Measurements from ENCODE around the gene ADAT3. TPM values are rescaled to one million over a fixed set of nuclear protein-coding genes. Genes with fewer than 3 reads are reported as not detected.

The ADAT3 gene
- total RNA-seq, 2 experiments from 2014 or later, result 7.9 to 16.4 TPM

- H3K27ac ChIP-seq (ENCODE audit: low read depth, low read length, poor library complexity, severe bottlenecking), result peak overlapping the region; percentile 86
- peak overlapping the region; percentile 68 for H3K4me3 ChIP-seq (ENCODE audit: low read depth, low read length, poor library complexity, severe bottlenecking)
- peaks cover 28% of the 10 kb centered on the region for H4K20me1 ChIP-seq (ENCODE audit: insufficient read depth, low read length)
- H3K9me2 ChIP-seq (ENCODE audit: insufficient read depth, low read length), result no peaks in the 10 kb centered on the region
- H3K4me2 ChIP-seq (ENCODE audit: low read length), result peak overlapping the region; percentile 98
- peaks cover 87% of the 10 kb centered on the region for H3K79me2 ChIP-seq (ENCODE audit: insufficient read depth, low read depth, low read length)
- TF ChIP-seq EZH2phosphoT487 (IDR thresholded peaks at IDR 0.05; ENCODE audit: borderline replicate concordance, low read depth, low read length), result no peak
- TF ChIP-seq CTCF (conservative IDR thresholded peaks at IDR 0.05; ENCODE audit: low read length), result no peak
- H2AFZ ChIP-seq (ENCODE audit: low read length), result no peak overlapping the region
- no peaks in the 10 kb centered on the region for H3K9me3 ChIP-seq (ENCODE audit: low read length)
- peaks cover 88% of the 10 kb centered on the region for H3K4me1 ChIP-seq (ENCODE audit: insufficient read depth, low read length, poor library complexity, severe bottlenecking)
- H3K36me3 ChIP-seq (ENCODE audit: insufficient read depth, low read length), result peaks cover 20% of the 10 kb centered on the region
- ChIA-PET CTCF (ENCODE audit: unreplicated experiment) (no interaction called here), POLR2A (interaction anchor here (0.6 to 1.8 kb wide), 4 partner anchors 17 to 303 kb away, joined by 3 to 6 read pairs (median 4); no protein-coding TSS in a partner anchor)
- DNase-seq (ENCODE audit: low spot score), result no peak
- intact Hi-C loops (cut with micrococcal nuclease; ENCODE audit: unreplicated experiment), result no loop called here
- BruUV-seq (replicated peaks), result no TSS peak
Measured at GRCh38 chr19:1857648-1858326, 47.4 kb upstream of the ADAT3 start.

GRCh38 chr19:1858412-1859081 lies 46.7 kb upstream of the ADAT3 start:
- Histone ChIP-seq H3K4me2 (ENCODE audit: low read length) (peak overlapping the region; percentile 98), H4K20me1 (ENCODE audit: insufficient read depth, low read length) (peaks cover 28% of the 10 kb centered on the region), H3K79me2 (ENCODE audit: insufficient read depth, low read depth, low read length) (peaks cover 82% of the 10 kb centered on the region), H3K9me3 (ENCODE audit: low read length) (no peaks in the 10 kb centered on the region), H3K4me3 (ENCODE audit: low read depth, low read length, poor library complexity, severe bottlenecking) (peak overlapping the region; percentile 2), H3K27ac (ENCODE audit: low read depth, low read length, poor library complexity, severe bottlenecking) (peak overlapping the region; percentile 86), H3K9me2 (ENCODE audit: insufficient read depth, low read length) (no peaks in the 10 kb centered on the region), H2AFZ (ENCODE audit: low read length) (no peak overlapping the region), H3K36me3 (ENCODE audit: insufficient read depth, low read length) (peaks cover 15% of the 10 kb centered on the region), H3K4me1 (ENCODE audit: insufficient read depth, low read length, poor library complexity, severe bottlenecking) (peaks cover 81% of the 10 kb centered on the region)
- no peak for TF ChIP-seq CTCF (conservative IDR thresholded peaks at IDR 0.05; ENCODE audit: low read length)
- TF ChIP-seq EZH2phosphoT487 (IDR thresholded peaks at IDR 0.05; ENCODE audit: borderline replicate concordance, low read depth, low read length), result no peak
- BruUV-seq (replicated peaks), result no TSS peak
- intact Hi-C loops (cut with micrococcal nuclease; ENCODE audit: unreplicated experiment), result no loop called here
- no peak for DNase-seq (ENCODE audit: low spot score)
- POLR2A ChIA-PET, result interaction anchor here (0.6 to 1.2 kb wide), 3 partner anchors 16 to 72 kb away, joined by 3 to 4 read pairs (median 3); no protein-coding TSS in a partner anchor
- CTCF ChIA-PET (ENCODE audit: unreplicated experiment), result no interaction called here

DNA sequence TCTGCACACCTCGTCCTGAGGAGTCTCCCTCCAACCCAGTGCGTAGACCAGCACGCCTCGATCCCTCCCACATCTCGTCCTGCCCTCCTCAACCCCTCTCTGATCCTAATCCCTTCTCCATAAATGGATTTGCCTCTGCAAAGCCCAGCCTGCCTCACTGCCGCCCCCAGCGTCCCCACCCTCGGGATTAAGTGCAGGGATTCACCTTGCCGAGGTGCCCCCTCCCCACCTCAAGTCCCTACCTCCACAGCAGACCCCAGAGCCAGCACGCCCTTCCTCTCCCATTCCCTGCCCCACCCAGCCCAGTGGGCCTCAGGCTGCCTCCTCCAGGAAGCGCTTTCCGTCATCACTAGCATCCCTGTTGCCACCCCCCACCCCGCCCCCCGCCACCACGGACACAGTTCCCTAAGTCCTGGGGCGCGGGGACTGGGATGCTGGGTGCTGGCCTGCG lies 45.8 kb upstream of the ADAT3 start:
- Histone ChIP-seq H3K27ac (ENCODE audit: low read depth, low read length, poor library complexity, severe bottlenecking) (peak overlapping the region; percentile 86), H2AFZ (ENCODE audit: low read length) (no peak overlapping the region), H3K9me3 (ENCODE audit: low read length) (no peaks in the 10 kb centered on the region), H3K36me3 (ENCODE audit: insufficient read depth, low read length) (peaks cover 10% of the 10 kb centered on the region), H3K4me3 (ENCODE audit: low read depth, low read length, poor library complexity, severe bottlenecking) (no peak overlapping the region), H4K20me1 (ENCODE audit: insufficient read depth, low read length) (peaks cover 28% of the 10 kb centered on the region), H3K4me2 (ENCODE audit: low read length) (peak overlapping the region; percentile 98), H3K79me2 (ENCODE audit: insufficient read depth, low read depth, low read length) (peaks cover 77% of the 10 kb centered on the region), H3K4me1 (ENCODE audit: insufficient read depth, low read length, poor library complexity, severe bottlenecking) (peaks cover 73% of the 10 kb centered on the region), H3K9me2 (ENCODE audit: insufficient read depth, low read length) (no peaks in the 10 kb centered on the region)
- no peak for TF ChIP-seq CTCF (conservative IDR thresholded peaks at IDR 0.05; ENCODE audit: low read length)
- TF ChIP-seq EZH2phosphoT487 (IDR thresholded peaks at IDR 0.05; ENCODE audit: borderline replicate concordance, low read depth, low read length), result no peak
- intact Hi-C loops (cut with micrococcal nuclease; ENCODE audit: unreplicated experiment), result no loop called here
- no TSS peak for BruUV-seq (replicated peaks)
- DNase-seq (ENCODE audit: low spot score), result no peak
- ChIA-PET CTCF (ENCODE audit: unreplicated experiment) (no interaction called here), POLR2A (no interaction called here)

Measured in OCI-LY7 (cell line).